ENCODE measurements around the gene AHCYL1. TPM values are rescaled to one million over a fixed set of nuclear protein-coding genes. Genes with fewer than 3 reads are reported as not detected.

The AHCYL1 gene
- total RNA-seq, 1 experiment from 2014 or later, result 89.0 TPM

DNA sequence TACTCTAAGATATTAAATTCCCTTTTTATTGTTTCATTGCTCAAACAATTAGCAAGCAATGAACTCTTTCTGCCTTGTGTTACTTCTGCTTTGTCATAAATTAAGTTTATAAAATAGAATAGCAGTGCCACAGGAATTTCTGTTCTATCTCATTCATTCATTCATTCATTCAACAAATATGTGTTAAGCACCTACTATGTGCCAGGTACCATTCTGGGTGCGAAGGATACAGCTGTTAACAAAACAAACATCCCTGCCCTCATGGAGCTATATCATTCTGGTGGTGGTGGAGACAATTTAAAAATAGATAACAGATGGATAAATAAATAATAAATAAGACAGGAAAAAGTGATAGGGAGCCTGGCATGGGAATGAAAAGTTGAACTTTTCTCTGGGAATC is 34.5 kb upstream of the AHCYL1 start:
- no peaks in the 10 kb centered on the region for H3K36me3 Mint-ChIP-seq (ENCODE audit: insufficient read depth in 1 of 3, low read depth in 3 of 3)
- Histone ChIP-seq H3K9me3 (ENCODE audit: control insufficient read depth, low read depth, low read length) (no peaks in the 10 kb centered on the region), H4K8ac (replicated peaks; ENCODE audit: insufficient read length, low read depth, low read length) (no peak overlapping the region), H4K20me1 (ENCODE audit: control insufficient read depth, insufficient read depth, insufficient read length) (no peaks in the 10 kb centered on the region), H3K27me3 (ENCODE audit: insufficient read depth, low read length) (no peaks in the 10 kb centered on the region), H3K56ac (ENCODE audit: insufficient read length, low read depth, low read length) (no peak overlapping the region), H3K18ac (ENCODE audit: insufficient read length, low read depth, low read length) (no peak overlapping the region), H3K79me1 (ENCODE audit: insufficient read depth, low read depth, low read length, poor library complexity, severe bottlenecking) (no peaks in the 10 kb centered on the region), H3K79me2 (ENCODE audit: insufficient read depth, low read length) (no peaks in the 10 kb centered on the region), H2AFZ (ENCODE audit: low read length) (no peak overlapping the region), H3K9ac (ENCODE audit: extremely low read depth, insufficient read length, low read length) (no peak overlapping the region), H2BK20ac (ENCODE audit: low read depth, low read length, poor library complexity, severe bottlenecking) (no peak overlapping the region), H2BK12ac (ENCODE audit: insufficient read length, low read depth, low read length) (no peak overlapping the region), H3K4me2 (ENCODE audit: insufficient read depth, insufficient read length, low read length) (no peak overlapping the region), H3K23ac (ENCODE audit: insufficient read length, low read depth, low read length) (no peak overlapping the region), H4K91ac (ENCODE audit: insufficient read length, low read depth, low read length) (no peak overlapping the region), H3K23me2 (ENCODE audit: insufficient read length, low read depth, low read length, poor library complexity, severe bottlenecking) (no peaks in the 10 kb centered on the region), H3K27ac (ENCODE audit: insufficient read length, low read depth, low read length) (no peak overlapping the region), H2BK120ac (ENCODE audit: low read depth, low read length, poor library complexity, severe bottlenecking) (no peak overlapping the region), H2BK5ac (ENCODE audit: insufficient read length, low read length) (no peak overlapping the region), H4K5ac (ENCODE audit: insufficient read length, low read depth, low read length) (no peak overlapping the region), H3K4me1 (ENCODE audit: insufficient read depth, low read length) (peaks cover 2% of the 10 kb centered on the region; the same call in 1 of the 2 replicates), H2BK15ac (ENCODE audit: low read depth, low read length) (no peak overlapping the region), H3T11ph (ENCODE audit: low read length) (no peak overlapping the region), H3K14ac (ENCODE audit: insufficient read depth, low read length) (no peak overlapping the region), H3K4ac (ENCODE audit: low read depth, low read length) (no peak overlapping the region), H2AK5ac (ENCODE audit: insufficient read length, low read length) (no peak overlapping the region)
- WGBS (ENCODE audit: extremely low coverage, insufficient read length, low lambda C conversion rate), result no CpG with 5 or more reads among the region's 1 CpG
- H3K4me3 Mint-ChIP-seq, result no peak overlapping the region
- DNase-seq, result no peak
- H3K4me1 Mint-ChIP-seq, result peaks cover 6 to 7% of the 10 kb centered on the region in 2 experiments
- no peaks in the 10 kb centered on the region for H3K9me3 Mint-ChIP-seq
- peaks cover 15% of the 10 kb centered on the region for H3K27me3 Mint-ChIP-seq (ENCODE audit: low read depth)
- TF ChIP-seq, protein P1, sequence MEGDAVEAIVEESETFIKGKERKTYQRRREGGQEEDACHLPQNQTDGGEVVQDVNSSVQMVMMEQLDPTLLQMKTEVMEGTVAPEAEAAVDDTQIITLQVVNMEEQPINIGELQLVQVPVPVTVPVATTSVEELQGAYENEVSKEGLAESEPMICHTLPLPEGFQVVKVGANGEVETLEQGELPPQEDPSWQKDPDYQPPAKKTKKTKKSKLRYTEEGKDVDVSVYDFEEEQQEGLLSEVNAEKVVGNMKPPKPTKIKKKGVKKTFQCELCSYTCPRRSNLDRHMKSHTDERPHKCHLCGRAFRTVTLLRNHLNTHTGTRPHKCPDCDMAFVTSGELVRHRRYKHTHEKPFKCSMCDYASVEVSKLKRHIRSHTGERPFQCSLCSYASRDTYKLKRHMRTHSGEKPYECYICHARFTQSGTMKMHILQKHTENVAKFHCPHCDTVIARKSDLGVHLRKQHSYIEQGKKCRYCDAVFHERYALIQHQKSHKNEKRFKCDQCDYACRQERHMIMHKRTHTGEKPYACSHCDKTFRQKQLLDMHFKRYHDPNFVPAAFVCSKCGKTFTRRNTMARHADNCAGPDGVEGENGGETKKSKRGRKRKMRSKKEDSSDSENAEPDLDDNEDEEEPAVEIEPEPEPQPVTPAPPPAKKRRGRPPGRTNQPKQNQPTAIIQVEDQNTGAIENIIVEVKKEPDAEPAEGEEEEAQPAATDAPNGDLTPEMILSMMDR (conservative IDR thresholded peaks at IDR 0.05), result no peak
- H3K27ac Mint-ChIP-seq, result no peak overlapping the region; a peak in 1 of 7 replicates

All from H9 (cell line).